Adrenal gland (tissue), 12 donors: ENCODE measurements around the gene PAQR9. TPM values are rescaled to one million over a fixed set of nuclear protein-coding genes. Genes with fewer than 3 reads are reported as not detected.

Source experiments
- DNase-seq, 7 donors: peaks; one replicate each; pipeline ENCODE4 v3.0.0-alpha.2; 2019 to 2020
- H3K27ac ChIP-seq, 5 donors: fragments of 200-600 bp; sonication (generic) in 4 of 5; 1 replicate in 3 of 5; 2 replicates in 2 of 5; pipeline versions ENCODE4 v1.5.1 to v1.8.0; 2016 to 2020; ENCODE audit warnings: mild to moderate bottlenecking in 1 of 5
- H3K27me3 ChIP-seq: fragments of 200-600 bp; 2 replicates; pipeline ENCODE4 v1.8.0; 2021
- H3K36me3 ChIP-seq, 2 donors: fragments of 200-600 bp; replicated peaks in 1 of 2; 1 replicate in 1 of 2; 2 replicates in 1 of 2; pipeline versions ENCODE4 v1.5.1 to v1.8.0; 2018 to 2022
- H3K4me1 ChIP-seq, 2 donors: fragments of 200-600 bp; replicated peaks in 1 of 2; 1 replicate in 1 of 2; 2 replicates in 1 of 2; pipeline versions ENCODE4 v1.5.1 to v1.8.0; 2018 to 2021
- H3K4me3 ChIP-seq, 4 donors: fragments of 200-600 bp; sonication (generic) in 3 of 4; one replicate each; pipeline ENCODE4 v1.5.1; 2016 to 2018
- H3K9me3 ChIP-seq, 3 donors: fragments of 200-600 bp; sonication (generic) in 1 of 3; replicated peaks in 1 of 3; 1 replicate in 2 of 3; 2 replicates in 1 of 3; pipeline versions ENCODE4 v1.5.1 to v1.8.0; 2016 to 2021
- CTCF ChIP-seq, 6 experiments: fragments of 450-650 bp in 4 of 6; fragments of 200-600 bp in 2 of 6; sonication (generic) in 1 of 6; IDR thresholded peaks; 1 replicate in 5 of 6; 2 replicates in 1 of 6; pipeline versions ENCODE4 v1.5.1 to v1.8.0; 2016 to 2021; ENCODE audit warnings: antibody characterized with exemption in 6 of 6, mild to moderate bottlenecking in 2 of 6, moderate library complexity in 1 of 6
- POLR2A ChIP-seq, 2 donors: fragments of 450-650 bp; IDR thresholded peaks; one replicate each; pipeline ENCODE4 v1.6.1; 2017; ENCODE audit warnings: antibody characterized with exemption in 2 of 2, mild to moderate bottlenecking in 2 of 2, moderate library complexity in 1 of 2
- WGBS, 4 donors: extraction: QIAGEN DNeasy Blood & Tissue Kit in 2 of 4; methylation state at CpG; one replicate each; pipeline versions ENCODE4 v1.1.5 to v1.1.7; 2013 to 2017; 5-methylcytosine and 5-hydroxymethylcytosine counted together
- intact Hi-C, 2 donors: fragments of 100-400 bp; cut with DNase I; formaldehyde crosslinking; loops; one replicate each; pipeline versions ENCODE4 v1.14.1 to v1.15.0; 2022 to 2023
- polyA plus RNA-seq, 3 donors: library from polyadenylated mRNA; stranded (reverse); fragments of 200-250 nt in 2 of 3; fragments of 350-450 nt in 1 of 3; fragmentation: Illumina TruSeq in 1 of 3; extraction: RNeasy Lipid Tissue Mini Kit (QIAGEN cat#74804) in 1 of 3; gene quantifications; one replicate each; pipeline ENCODE4 v1.2.3, GENCODE V29; 2013 to 2014
- total RNA-seq, 9 donors: library from RNA; depleted of rRNA in 4 of 9; stranded (reverse); fragments of >200 nt in 4 of 9; fragments of 120-200 nt in 1 of 9; fragmentation: NEBNext Ultra II Directional in 1 of 9; extraction: Animal tissue kit (Norgen Biotek cat#: 25700) in 1 of 9; gene quantifications; one replicate each; pipeline versions ENCODE4 v1.1.0 to v1.2.4, GENCODE V29; 2013 to 2023
- donor health status: healthy with polysubstance abuse.
- donor health status: Bipolar disorder and iron deficiency.
- donor health status: DM: yes; HTN: yes; CAD: no.
- donor health status: DM: no; HTN: no; CAD: no.
- donor health status: DM: no; HTN: no; CAD: no.
- donor health status: DM: yes; HTN: yes; CAD: no.

PAQR9 gene
- total and polyA plus RNA-seq, 12 donors, result 0.13 to 3.7 (median 0.20) TPM; not detected in 6

GRCh38 chr3:142975316-142975995, 12.0 kb upstream of the PAQR9 start:
- 75 to 91% (median 84%) methylated on average over 4 of the region's 4 CpGs for WGBS, 4 donors
- DNase-seq, result no peak
- H3K4me3 ChIP-seq, result no peak overlapping the region
- no peaks in the 10 kb centered on the region for H3K36me3 ChIP-seq
- H3K4me1 ChIP-seq, result peaks cover 0 to 13% of the 10 kb centered on the region in 2 donors
- intact Hi-C loops, result no loop called here
- no peak overlapping the region for H3K27ac ChIP-seq
- no peaks in the 10 kb centered on the region for H3K9me3 ChIP-seq
- no peaks in the 10 kb centered on the region for H3K27me3 ChIP-seq
- TF ChIP-seq POLR2A (IDR thresholded peaks at IDR 0.05), result no peak
- TF ChIP-seq CTCF (IDR thresholded peaks at IDR 0.05), result no peak

- intact Hi-C loops, result no loop called here
- WGBS, 4 donors, result 72 to 81% (median 78%) methylated on average over 8 of the region's 8 CpGs
- TF ChIP-seq CTCF (IDR thresholded peaks at IDR 0.05) (no peak), POLR2A (IDR thresholded peaks at IDR 0.05) (no peak)
- Histone ChIP-seq H3K27ac (no peak overlapping the region), H3K4me3 (no peak overlapping the region), H3K36me3 (no peaks in the 10 kb centered on the region), H3K27me3 (no peaks in the 10 kb centered on the region), H3K4me1 (peaks cover 0 to 13% of the 10 kb centered on the region in 2 donors), H3K9me3 (no peaks in the 10 kb centered on the region)
- peak in 5 of 7 donors; percentile 21 to 60 (median 55) for DNase-seq
Observed at GRCh38 chr3:142973217-142974009, 9.9 kb upstream of the PAQR9 start.

GRCh38 chr3:142972092-142972753, 8.7 kb upstream of the PAQR9 start:
- WGBS, 4 donors, result 83 to 92% (median 85%) methylated on average over 7 of the region's 7 CpGs
- no peaks in the 10 kb centered on the region for H3K9me3 ChIP-seq
- no peak overlapping the region for H3K27ac ChIP-seq
- H3K36me3 ChIP-seq, result no peaks in the 10 kb centered on the region
- peaks cover 0 to 12% of the 10 kb centered on the region in 2 donors for H3K4me1 ChIP-seq
- no peaks in the 10 kb centered on the region for H3K27me3 ChIP-seq
- no peak for DNase-seq
- TF ChIP-seq CTCF (IDR thresholded peaks at IDR 0.05) (no peak), POLR2A (IDR thresholded peaks at IDR 0.05) (no peak)
- intact Hi-C loops, result no loop called here
- H3K4me3 ChIP-seq, result no peak overlapping the region

- TF ChIP-seq CTCF (IDR thresholded peaks at IDR 0.05) (no peak), POLR2A (IDR thresholded peaks at IDR 0.05) (no peak)
- intact Hi-C loops, result no loop called here
- no peaks in the 10 kb centered on the region for H3K27me3 ChIP-seq
- whole genome bisulfite sequencing, 4 donors, result 72 to 78% (median 75%) methylated on average over 3 of the region's 3 CpGs
- H3K36me3 ChIP-seq, result no peaks in the 10 kb centered on the region
- H3K4me1 ChIP-seq, result peaks cover 0 to 4% of the 10 kb centered on the region in 2 donors
- no peak overlapping the region for H3K27ac ChIP-seq
- no peak overlapping the region for H3K4me3 ChIP-seq
- H3K9me3 ChIP-seq, result no peaks in the 10 kb centered on the region
- DNase-seq, result no peak
Observed at GRCh38 chr3:142971431-142971830, 8.0 kb upstream of the PAQR9 start.
